GM18873 (cell line): ENCODE data around the gene CDS2.

ENCODE experiments used
- ATAC-seq: cut with Tn5 transposase; IDR thresholded peaks from one replicate; pipeline ENCODE4 v1.9.1; 2021; ENCODE audit warnings: mild to moderate bottlenecking, moderate library complexity, moderate number of reproducible peaks; ENCODE audit not compliant: unreplicated experiment, low FRiP score

Gene CDS2

DNA sequence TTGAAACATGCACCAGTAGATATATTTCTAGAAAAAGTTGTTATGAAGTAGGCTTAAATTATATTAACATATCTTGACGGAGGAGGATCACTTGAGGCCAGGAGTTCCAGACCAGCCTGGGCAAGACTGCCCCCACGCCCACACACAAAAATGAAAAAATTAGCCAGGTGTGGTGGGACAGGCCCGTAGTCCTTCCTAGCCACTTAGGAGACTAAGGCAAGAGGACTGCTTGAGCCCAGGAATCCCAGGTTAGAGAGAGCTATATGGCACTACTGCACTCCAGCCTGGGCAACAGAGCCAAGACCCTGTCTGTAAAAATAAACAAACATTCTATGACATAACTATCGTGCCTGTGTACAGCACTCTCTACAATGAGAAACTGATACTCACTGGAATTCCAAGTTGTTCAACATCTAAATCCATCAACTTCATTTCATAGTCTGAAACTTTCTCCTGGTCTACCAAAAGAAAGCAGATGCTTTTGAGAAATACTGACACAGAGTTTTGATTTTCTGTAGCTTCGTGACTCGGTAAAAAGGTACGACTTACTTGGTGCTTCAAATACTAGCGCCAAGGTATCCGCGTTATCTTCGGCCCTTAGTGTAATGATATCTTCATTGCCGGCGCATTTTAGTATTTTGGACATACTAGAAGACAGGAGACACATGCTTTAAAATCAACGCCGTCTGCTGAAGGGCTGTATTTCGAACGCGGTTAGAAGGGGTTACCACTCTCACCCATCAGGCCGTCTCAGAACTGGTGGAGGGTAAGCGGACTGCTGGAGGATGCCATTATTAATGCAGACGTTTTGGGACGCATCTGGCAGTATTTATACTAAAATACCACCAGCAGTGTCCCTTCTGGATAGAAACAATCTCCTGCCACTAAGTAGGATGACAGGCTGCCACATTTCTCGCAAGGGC, 8.3 kb upstream of the CDS2 start:
- ATAC-seq, result no peak

DNA sequence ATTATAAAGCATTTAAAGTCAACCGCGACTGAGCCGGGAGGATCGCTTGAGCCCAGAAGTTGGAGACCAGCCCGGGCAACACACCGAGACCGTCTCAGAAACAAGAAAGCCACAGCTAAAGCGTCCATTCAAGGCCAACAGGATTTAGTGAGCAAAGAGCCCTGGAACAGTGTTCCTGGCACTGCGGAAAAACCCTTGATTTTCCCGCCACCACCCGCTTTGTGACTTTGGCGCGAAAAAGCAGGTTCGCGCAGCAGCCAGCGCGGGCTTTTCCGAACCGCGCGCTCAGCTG, 7.7 kb upstream of the CDS2 start:
- ATAC-seq, result no peak

DNA sequence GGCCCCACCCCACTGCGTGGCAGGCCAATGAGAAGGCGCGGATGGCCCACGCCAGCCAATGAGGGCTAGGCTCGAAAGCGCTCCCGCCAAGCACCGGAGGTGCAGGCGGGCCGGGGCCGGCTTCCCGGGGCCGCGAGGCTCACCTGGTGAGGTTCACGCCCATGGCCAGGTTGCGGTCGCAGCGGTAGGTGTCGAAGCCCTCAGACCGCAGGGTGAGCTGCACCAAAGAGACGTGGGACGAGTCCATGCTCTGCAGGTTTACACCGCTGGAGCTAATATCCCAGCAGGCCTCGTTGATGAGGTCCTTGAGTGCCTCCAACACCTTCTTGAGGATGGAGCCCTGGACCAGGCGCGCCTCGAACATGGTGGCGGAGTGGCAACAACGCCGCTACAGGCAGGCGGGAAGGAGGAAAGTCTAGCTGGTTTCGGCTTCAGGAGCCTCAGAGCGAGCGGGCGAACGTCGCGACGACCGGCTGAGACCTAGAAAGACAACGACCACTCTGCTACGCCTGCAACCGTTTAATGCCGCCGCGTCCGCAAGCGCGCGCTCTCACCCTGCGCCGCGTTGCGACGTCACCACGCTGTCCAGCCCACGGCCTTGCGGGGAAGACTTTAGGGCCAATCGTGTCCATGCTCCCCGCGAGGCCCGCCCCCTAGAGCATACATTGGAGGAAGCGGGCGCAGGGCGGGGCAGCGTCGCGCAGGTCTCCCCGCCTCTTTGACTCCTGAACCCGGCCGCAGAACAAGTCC, 7.2 kb upstream of the CDS2 start, which contains the start of gene PCNA:
Gene PCNA (minus strand): TSS at position 524 of the 750 bp plus-strand sequence. CDS start 160 bp downstream, at position 364.
- ATAC-seq, result peak; percentile 90

DNA sequence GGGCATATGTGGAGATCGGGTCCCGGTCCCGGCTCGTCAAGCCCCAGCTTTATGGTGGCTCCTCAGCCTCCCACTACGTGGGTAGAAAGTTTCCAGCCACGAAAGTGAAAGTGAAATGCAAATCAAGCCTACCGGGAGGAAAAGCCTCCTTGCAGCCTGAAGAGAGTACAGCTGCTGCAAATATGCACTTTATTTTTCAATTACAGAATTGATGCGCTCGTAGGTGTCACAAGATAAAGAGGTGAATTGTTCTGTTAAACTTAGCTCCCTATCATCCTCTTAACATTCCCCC, 6.7 kb upstream of the CDS2 start:
- no peak for ATAC-seq

DNA sequence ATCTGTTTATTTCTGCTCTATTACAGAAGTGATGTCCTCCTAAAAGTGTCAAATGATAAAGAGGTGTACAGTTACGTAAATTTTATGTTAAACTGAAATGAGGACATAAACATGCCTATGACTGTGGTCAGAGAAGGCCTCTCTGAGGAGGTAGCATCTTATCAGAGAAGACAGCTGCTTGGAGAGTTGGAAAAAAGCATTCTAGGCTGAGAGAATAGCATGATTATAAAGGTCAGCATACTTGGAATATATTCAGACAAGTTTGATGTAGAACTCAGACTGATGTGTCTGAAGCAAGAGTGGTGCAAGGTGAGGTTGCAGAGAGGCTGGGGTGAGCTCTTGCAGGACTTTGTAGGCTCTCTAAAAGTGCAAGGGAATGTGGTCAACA, 3.9 kb upstream of the CDS2 start:
- no peak for ATAC-seq

DNA sequence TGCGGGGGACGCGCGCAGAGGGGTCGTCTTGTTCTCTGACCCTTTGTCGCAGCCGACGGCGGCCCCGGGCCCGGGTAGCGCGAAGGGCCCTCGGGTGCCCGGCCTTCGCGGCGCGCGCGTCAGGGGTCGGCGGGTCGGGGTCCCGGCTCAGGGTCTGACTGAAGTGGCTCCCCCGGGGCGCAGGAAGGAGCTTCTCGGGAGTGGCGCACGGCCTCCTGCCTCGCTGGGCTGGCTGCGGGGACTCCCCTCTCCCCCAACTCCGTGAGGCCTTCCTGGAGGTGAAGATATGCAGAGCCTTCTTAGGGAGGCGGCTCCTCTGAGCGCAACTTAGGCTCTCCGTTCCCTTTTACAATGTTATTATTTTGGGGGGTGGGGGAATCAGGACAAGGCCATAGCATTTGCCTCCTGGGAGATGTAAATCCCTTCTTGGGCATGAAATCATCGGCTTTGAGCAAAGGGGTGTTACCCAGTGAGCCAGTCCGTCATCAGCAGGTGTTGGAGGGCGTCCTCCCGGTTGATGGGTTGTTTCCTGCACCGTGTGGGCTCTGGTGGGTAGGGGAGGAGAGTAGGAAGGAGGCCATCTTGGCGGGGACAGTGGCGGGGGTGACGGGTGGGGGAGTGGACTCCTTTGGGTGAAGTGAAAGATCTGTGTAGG, 523 bp downstream of the CDS2 start:
- peak; percentile 28 for ATAC-seq

DNA sequence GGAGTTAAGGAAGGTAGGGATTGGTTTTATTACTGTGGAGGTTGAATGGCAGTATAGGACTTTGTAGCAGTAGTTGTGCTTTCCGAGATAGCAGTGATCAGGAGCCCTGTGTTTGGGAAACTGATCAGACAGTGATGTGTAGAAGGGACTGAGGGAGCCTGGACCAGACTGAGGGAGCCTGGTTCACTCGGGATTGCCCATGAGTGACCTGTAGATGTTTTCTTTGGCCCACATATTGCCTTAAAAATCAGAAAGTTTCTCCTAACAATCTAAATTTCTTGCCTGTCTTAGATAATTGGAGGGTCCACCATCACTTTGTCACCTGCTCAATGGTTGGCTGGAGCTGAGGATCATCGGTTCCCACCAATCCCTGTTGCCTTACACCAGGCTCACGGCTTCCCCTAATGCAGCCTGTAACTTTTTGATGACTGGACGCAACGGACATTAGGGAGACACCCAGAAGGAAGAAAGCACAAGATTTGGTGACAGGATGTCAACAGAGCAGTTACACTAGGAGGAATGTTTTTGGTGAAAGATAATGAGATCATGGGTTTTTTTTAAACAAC, 1.1 kb downstream of the CDS2 start:
- ATAC-seq, result no peak

DNA sequence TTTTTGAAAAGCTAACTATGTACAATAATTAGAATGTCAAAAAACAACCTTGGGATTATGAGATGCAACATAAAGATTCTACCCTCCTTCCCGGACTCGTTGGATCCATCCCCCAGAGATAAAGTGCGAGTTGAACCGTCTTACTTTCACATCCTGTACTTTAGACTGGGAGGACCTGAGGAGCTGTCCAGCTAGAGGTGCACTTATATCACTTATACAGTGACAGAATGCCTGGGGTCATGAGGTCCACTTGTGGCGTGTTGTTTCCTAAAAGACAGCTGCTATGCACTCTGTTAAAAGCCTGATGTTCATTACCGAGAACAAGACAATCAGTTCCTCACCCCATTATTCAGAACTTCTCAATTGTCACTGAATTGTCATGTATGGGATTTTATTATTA, 2.1 kb downstream of the CDS2 start:
- no peak for ATAC-seq

DNA sequence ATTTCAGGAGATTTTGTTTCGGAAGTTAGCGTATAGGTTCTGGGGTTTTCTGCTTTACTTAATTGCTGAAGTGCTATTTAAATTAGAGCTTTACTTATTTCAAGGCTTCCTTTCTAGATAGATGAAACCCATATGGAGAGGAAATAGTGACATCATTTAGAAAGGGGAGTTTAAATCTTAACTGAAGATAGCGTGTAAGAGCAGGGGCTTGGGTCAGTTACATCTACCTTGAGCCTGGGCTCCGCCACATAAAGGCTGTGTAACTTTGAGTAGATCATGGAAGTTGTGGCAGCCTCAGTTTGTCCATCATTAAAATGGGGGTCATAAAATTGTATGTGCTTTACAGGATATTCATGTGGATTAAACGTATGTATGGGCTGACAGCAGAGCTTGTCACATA, 4.7 kb downstream of the CDS2 start:
- no peak for ATAC-seq

DNA sequence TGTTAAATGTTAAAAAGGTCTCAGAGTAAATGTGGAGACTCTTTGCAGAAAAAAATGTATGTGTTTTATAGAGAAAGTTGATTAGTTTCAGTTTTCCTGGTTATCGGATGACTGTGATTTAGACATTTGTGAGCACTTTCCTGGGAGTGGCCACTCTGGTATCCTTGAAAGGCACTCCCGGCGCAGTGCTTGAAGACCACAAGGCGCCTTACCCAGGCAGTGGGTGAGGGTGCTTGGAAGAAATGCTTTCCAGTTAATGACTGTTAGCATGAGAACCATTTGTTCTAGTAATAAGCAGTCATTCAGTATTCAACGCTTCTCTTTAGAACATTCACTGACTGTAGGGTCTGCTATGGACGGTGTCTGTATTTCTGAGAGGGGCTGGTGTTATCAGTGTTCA, 7.2 kb downstream of the CDS2 start:
- ATAC-seq, result no peak

DNA sequence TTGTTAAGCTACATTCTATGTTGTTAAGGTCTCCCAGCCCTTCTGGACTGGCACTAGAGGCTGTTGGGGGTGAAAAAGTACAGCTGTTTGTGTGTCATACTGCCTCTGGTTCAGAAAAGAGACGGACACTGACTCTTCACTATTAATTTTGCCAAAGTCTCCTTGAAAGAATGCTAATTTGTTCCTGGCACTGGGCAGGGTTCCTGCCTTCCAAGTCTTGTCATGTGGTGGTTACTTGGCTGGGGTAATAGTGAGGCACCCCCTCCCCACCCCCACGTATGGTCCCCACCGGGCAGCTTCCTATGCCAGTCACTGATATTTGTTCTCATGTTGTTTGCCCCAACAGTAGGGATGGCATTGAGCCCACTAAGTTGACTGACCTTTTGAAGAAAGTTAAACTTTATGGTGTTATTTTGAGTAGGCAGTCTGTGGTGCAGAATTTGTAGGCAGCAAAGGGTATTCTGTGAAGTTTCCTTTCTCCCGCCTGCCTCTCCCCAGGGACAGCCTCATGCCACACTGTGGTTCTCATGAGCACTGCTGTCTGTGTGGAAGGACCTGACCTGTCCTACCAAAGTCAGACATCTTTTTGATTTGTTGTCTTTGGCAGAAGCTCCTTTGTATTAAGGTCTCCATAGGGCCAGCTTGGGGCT, 8.7 kb downstream of the CDS2 start:
- ATAC-seq, result no peak

DNA sequence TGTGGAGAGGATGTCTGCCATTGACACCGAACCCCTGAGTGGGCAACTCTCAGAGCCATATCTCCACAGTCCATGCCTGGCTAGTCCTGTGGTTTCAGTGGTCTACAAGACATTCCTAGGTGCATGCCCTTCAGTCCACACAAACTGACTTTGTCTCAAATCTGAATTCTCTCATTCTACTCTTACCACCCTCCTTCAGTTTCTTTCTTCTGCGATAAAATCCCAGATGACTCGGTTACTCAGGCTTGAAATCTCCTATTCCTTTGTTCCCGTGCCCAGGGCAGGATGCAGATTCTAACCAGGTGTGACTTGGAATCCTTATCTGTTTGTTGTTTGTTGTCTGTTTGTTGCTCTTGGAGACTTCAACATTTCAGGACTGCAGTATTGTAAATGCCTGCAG, 9.3 kb downstream of the CDS2 start:
- ATAC-seq, result no peak

DNA sequence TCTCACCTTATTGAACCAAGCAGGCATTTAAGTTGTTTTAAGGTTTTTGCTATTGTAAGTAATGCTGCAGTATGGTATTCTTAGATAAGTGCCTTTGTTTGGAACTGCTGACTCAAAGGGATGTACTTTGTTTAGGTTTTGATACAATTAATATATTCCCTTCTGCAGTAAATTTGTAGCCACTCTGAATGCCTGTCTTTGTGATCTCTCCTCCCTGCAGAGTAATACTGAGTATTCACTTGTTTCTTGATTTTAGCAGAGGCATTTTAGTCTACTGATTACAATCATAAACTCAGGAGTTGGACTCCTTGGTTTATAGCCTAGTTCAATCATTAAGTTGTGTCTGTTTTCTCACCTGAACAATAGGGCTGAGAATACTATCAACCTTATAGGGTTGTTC, 13.4 kb downstream of the CDS2 start:
- ATAC-seq, result no peak

DNA sequence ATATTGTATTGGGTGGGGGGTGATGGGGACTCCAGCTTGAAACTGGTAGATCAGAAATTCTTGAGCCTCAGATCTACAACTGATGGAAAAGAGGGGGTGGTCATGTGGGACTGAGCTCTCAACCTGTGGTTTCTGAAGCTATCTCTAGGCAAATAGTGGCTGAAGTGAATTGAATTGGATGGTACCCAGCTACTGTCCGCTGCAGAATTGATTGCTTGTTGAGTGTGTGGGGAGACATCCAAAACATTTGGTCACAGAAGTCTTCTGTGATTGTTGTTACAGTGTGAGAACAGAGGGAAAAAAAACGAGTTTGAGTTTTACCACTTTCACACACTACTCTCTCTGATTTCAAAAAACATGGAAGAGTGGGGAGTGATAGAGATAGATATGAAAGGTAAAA, 14.8 kb downstream of the CDS2 start:
- ATAC-seq, result no peak

DNA sequence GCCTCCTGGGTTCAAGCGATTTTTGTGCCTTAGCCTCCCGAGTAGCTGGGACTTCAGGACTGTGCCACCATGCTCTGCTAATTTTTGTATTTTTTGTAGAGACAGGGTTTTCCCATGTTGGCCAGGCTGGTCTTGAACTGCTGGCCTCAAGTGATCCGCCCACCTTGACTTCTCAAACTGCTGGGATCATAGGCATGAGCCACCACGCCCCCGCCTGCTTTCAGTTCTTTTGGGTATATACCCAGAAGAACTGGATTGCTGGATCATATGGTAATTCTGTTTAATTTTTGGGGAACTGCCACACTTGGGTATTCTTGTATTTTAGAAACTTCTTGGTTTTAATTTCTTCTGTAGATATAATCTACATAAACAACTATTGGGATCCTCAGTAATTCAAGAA, 17.0 kb downstream of the CDS2 start:
- no peak for ATAC-seq

DNA sequence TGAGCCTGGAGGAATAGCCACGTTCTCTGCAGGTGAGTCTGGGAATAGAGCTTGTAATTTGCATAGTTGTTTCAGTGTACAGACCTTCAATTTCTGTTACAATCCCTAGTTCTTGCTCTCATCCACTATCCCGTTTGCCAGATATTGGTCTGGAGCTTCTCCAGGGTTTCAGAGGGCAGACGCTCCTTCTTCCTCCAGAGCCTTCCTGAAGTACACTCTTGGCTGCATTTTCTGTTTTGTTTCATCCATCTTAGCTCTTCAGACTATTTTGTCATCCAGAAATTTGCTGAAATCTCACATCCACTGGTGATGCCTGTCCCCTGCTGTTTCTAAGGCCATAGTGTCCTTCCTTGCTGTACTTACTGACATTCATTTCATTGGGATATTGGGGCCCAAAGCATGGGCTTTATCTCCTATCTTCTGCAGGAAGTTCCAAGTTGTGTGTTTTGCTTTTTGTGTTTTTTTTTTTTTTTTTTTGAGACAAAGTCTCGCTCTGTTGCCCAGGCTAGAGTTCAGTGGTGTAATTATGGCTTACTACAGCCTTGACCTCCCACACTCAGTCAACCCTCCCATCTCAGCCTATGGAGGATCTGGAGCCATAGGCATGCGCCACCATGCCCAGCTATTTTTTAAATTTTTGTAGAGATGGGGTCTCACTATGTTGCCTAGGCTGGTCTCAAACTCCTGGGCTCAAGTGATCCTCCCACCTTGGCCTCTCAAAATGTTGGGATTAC, 18.7 kb downstream of the CDS2 start:
- ATAC-seq, result no peak

DNA sequence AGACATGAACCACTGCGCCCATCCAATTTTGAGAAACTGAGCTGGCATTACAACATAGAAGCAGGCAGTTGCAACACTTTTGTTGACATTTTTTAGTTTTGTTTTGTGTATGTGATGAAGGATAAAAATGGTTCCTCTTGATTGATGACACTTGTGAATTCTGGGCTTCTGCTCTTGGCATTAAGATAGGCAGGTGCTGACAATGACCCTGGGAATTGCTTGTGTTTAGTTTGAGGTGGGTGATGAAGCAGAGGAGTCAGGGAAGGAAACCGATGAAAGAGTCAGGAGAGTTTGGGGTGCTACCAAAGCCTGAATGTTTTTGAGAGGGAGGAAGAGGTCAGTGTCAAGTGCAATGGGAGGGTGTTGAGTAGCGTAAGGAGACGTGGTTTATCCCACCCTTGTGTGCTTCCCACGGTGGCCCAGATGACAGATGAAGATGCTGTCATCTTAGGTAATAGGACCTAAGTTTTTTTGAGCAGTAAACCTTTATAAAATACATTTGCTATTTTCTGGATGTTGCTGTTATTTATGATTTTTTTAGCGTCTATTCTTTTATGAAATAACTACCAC, 19.4 kb downstream of the CDS2 start:
- no peak for ATAC-seq

DNA sequence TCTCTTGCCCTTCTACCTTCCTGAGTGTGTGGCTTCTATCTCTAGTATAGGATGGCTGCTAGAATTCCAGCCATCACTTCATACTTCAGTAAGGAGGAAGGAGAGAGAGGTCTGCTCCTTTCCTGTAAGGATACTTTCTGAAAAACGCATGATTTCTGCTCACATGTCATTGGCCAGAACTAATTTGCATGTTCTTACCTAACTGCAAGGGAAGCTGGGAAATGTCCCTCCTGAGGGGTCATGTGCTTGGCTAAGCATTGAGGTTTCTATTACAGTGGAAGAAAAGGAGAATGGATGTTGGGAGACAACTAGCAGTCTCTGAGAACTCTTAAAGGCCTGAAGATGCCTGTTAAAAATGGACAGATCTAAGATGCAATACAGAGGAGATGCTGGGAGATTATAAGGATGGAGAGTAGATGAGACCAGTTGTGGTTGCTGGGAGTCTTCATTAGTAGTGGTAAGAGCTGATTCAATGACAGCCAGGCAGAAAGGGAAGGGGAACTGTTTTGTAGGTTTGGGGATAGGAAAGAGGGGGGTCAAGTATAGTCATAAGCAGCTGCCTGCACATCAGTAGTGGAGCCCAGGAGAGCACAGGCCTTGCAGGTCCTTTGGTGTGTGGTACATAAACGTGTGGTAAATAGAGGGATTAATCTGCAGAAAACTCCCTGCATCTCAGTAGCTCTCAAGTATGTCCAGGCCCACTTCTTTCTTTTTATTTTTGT, 20.2 kb downstream of the CDS2 start:
- no peak for ATAC-seq

DNA sequence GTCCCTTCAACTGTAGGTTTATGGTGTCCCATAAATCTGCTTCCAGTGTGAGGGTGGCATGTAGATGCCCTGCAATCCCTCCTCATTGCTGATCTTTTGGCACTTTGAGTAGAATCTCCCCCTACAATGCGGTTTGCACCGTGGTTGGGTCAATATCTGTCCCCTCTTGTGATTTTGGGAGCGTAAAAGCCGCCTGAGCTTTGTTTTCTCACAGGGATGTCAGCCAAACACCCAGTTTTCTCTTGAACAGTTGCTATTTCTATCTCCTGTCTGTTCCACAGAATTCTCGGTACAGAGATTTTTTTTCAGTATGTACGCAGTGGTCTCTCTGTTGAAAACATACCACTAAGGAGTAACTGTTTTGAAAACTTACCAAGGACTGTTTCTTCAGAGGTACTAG, 21.8 kb downstream of the CDS2 start:
- ATAC-seq, result no peak
